NCI-H2107 treated with DMSO at 0.1 percent for 48 hours (cell line): ENCODE results near the gene EFCAB8.
"Not testable (repeated sequence)": the region's sequence is repeated elsewhere in the genome, so short reads cannot be mapped to it uniquely, and the experiment has no call there.

Experiments used
- DNase-seq: peaks from one replicate; lab custom pipeline; 2025; ENCODE audit not compliant: unreplicated experiment; lab: John Stamatoyannopoulos, UW

Gene EFCAB8

DNA sequence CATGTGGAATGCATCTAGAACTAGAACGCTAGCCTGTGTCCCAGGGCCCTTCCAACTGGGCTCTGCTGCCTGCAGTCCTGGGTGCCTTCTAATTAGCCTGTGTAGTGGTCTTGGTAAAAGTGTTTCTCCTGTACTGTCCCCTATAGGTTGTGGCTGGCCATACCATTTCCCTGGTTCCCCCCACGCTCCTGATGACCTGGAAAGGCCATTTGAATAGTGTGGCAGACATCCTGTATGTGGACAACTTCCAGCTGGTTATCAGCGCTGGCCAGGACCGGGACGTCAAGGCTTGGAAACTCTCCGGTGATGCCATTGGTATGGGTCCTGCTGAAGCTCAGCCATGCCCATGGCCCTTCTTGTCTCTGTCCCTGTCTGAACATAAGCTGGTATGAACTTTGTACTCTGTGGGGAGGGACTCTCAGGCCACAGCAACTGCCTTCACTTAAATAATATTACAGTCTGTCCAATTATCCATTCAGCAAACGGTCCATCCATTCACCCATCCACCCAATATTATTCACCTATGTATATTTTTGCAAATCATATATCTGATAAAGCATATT, 84.8 kb downstream of the EFCAB8 start:
- no peak for DNase-seq

DNA sequence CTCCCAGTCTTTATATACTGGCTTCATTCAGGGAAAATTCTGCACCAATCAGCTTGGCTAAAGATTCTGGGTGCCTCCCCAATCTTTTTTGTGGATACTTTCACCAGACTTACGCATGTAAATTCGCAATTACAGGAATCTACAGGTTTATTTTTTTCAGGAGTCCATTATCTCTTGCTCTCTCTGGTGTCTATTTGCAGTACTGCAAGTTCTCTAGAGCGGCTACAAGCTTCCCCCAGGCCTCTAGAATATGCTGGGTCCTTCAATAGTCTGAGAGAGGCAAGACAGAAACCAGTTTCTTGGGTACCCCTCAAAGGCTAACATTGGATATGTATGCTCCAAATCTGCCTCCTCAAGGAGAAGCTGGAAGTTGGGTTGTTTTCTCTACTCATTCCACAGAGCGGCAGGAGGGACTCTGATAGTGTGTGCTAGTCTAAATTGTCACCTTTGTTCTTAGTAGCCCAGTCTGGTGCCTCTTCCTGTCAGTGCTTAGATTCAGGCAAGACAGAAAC, 87.0 kb downstream of the EFCAB8 start:
- no peak for DNase-seq

DNA sequence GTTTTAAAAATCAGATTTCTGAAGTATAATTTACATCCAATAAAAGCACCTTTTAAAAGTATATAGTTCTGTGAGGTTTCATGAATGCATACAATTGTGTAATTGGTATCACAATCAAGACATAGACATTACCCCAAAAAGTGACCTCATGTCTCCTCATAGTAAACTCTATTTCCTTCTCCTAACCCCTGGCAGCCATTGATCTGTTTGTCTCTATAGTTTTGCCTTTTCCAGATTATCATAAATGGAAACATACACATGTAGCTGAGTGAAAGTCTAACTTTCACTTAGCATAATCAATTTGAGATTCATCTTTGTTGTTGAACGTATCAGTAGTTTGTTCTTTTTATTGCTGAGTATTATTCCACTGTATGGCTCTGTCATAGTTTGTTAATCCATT, 87.9 kb downstream of the EFCAB8 start:
- DNase-seq, result no peak

DNA sequence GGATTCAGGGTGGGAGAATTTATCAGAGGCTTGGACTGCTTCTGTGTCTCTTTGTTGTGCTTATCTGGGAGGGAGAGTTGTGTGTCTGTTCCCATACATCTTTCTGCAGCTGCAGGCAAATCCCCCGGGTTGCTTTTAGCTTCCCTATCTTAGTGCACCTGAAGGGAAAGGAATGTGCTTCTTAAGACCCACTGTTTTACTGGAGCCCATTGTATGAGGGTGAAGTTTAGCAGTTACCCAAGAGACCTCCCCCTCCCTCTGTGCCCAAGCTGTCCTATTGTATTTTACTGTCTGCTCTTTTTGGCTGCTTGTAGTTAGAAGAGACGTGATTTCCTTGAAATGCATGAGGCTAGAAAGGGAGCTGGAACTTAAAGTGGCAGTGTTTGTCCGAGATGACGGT, 91.8 kb downstream of the EFCAB8 start:
- DNase-seq, result not testable (repeated sequence)

DNA sequence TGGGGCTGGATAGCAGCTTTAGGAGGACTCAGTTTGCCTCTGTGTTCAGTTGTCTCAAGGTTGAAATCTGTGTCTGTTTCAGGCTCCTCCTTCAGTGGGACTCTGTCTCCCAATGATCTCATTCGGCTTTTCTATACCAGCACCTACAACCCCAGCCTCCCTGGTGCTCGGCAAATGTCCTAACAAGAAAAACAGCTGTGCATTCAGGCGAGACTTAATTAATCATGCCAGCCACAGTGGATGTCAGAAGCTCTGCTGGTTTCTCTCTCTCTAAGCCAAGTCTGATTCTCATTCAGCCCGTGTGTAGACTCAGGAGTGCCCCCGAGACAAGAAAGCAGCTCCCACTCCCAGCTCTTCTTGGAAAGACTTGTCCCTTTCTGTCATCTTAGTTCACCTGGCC, 98.7 kb downstream of the EFCAB8 start:
- no peak for DNase-seq

DNA sequence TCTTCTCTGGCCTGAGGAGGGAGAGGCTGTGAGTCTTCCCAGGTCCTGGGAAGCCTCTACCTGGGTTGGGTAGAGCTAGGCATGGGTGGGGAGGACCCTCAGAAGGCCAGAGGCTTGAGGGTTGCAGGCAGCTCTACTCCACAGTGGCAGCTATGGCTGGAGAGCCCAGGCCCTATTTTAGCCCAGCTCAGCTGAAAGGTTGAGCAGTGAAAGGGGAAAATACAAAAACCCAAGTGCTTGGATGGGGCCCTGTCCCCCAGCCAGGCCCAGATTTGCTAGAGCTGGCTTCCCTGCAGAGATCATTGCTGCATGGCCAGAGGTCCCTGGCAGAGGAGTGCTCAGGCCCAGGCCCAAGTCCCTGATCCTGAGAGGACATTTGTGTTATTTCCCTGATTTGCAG, 99.9 kb downstream of the EFCAB8 start:
- no peak for DNase-seq

DNA sequence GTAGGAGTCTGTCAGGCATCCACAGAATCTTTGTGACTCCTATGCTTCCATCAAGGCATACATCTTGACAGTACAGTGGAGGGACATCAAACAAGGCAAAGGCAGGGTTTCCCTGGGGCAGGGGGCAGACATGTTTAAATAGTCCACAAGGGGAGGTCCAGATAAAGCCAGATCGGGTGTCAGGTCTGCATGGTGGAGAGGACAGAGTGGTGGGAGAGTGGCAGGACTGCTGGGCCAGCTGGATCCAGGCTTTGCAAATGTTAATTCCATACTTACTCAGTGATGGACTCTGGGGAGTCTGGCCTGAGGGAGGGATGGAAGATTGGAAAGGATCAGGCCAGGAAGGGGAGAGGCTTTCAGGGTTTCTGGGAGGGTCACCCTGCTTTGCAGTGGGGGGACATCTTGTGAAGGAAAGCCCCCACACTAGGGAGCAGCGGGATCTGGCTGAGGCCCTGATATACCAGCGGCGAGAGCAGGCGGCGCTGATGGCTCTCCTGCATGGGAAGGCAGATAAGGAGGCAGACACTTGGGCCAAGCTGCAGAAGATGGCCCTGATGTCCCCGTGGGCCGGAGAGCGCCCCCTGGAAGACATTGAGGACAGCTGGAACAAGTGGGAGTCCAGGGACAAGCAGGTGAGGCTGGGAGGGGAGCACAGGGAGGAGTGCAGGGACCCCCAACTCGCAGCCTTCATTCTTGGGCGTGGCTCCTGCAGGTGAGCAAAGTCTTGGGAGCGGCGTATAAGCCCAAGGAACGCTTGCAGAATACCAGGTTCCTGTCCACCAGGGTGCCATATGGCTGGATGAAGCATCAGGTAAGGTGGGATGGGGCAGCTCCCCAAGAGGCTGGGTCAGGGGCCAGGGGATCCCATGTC, 100.9 kb downstream of the EFCAB8 start:
- no peak for DNase-seq

DNA sequence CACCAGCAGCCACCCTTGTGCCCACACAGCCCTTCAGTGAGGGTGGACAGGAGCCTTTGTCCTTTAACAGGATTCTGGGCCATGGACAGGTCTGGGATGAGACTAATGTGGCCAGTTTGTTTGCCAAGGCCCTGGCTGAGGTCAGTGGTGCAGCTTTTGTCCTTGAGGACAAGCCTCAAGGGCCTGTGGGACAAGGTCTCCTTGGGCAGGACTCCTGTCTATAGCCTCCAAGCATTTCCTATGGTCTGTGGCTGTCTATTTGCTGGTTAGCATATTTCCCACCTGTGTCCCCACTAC, 101.4 kb downstream of the EFCAB8 start:
- no peak for DNase-seq

DNA sequence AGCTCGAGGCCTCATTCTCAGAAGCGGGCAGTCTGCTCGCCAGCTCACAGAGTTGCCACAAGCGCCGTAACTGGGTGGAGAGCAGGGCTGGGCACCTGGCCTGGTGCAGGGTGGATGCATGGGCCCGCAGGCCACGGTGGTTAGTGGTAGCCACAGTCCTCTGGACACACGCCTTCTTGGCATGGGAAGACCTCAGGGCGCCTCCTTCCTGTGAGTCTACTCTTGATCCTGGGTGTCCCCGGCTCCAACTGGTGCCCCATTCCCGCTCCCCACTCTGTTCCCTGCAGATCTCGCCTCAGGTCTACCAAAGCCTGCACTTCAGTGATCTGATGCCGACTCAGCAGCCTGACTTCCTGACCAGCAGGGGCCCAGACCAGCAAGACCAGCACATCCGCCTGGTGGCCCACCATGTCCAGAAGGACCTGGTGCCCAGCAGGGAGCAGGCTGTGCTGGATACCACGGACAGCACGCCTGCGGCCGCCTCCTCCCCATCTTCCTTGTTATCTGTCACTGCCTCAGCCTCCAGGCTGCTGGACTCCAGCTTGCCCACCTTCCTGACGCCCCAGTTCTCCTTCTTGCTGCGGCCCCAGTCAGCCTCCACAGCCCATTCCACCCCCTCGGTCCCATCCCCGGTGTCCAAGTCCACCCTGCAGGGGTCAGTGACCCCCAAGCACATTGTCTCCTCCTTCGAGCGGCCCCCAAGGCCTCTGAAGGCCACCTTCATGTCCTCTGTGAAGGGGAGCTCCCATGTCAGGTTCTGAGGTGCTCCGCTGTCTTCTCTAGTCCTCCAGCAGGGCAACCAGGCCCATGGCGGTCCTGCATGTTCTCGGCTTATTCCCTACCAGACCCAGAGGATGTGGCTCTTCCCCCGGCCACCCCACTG, 102.4 kb downstream of the EFCAB8 start:
- DNase-seq, result no peak

DNA sequence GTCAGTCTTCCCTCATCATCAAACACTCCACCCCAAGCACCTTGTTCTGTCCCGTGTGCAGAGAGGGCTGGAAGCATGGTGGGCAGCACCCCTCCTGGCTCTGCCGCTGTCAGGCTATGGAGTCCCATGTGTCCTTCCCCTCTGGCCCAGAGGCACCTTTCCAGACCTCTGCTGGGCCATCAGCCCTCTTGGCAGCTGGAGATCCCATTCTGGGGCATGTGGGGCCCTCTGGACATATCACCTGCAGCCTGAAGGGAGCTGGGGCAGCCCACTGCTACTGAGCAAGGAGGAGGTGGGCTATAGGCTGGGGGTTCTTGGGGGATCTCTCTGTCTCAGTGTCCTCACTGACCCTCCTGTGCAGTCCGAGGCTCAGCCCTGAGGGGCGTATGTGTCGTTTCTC, 103.3 kb downstream of the EFCAB8 start:
- no peak for DNase-seq

DNA sequence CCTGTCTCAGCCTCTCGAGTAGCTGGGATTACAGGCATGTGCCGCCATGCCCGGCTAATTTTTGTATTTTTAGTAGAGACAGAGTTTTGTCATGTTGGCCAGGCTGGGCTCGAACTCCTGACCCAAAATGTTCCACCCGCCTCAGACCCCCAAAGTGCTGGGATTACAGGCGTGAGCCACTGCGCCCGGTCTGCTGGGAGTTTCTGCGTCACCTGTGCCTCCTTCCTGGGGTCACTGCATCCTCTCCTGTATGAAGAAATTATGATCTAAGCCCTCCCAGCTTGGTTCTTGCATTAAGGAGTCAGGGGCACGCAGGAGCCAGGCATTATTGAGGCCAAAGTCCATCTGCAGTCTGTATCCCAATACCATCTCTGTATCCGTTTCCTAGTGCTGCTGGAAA, 103.9 kb downstream of the EFCAB8 start:
- DNase-seq, result not testable (repeated sequence)

DNA sequence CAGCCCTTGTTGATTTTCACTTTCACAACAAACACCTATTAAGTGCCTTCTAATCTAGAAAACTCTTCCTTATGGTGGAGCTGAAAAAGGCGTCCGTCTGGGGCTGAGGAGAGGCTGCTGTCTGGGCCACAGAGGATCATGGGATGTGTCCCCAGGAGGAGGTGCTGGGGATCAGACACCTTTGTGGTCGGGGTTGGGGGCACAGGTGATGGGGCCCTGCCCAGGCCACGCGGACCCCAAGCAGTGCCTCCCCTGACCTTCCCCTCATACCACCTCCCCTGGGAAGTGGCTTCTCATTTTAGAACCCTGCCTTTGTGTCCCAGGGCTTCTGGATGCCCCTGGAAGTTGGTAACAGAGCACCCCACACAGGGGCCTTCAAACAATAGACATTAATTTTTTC, 104.5 kb downstream of the EFCAB8 start:
- DNase-seq, result no peak

DNA sequence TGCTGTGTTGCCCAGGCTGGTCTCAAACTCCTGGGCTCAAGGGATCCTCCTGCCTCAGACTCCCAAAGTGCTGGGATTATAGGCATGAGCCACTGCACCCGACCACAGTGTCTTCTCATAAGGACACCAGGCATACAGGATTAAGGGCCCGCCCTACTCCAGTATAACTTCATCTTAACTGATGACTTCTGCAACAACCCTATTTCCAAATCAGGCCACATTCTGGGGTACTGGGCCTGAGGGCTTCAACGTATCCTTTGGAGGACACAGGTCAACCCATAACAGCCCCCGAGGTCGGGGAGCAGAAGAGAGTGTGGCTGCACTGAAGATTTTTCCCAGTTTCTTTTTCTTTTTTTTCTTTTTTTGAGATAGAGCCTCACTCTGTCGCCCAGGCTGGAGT, 105.9 kb downstream of the EFCAB8 start:
- no peak for DNase-seq

DNA sequence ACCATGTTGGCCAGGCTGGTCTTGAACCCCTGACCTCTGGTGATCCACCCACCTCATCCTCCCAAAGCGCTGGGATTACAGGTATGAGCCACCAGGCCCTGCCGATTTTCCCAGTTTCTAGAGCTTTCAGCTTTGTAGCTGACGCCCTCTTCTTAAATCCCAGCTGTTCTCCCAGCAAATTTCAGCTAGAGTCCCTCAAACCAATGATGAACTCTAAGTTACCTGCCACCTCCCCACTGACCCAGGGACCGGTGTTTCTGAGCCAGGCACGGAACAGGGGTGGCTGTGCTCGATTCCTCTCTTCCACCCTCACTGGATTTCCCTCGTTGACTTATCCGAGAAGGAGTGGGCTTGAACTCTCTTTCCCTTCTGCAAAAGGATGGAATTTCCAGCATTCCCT, 106.4 kb downstream of the EFCAB8 start:
- DNase-seq, result no peak

DNA sequence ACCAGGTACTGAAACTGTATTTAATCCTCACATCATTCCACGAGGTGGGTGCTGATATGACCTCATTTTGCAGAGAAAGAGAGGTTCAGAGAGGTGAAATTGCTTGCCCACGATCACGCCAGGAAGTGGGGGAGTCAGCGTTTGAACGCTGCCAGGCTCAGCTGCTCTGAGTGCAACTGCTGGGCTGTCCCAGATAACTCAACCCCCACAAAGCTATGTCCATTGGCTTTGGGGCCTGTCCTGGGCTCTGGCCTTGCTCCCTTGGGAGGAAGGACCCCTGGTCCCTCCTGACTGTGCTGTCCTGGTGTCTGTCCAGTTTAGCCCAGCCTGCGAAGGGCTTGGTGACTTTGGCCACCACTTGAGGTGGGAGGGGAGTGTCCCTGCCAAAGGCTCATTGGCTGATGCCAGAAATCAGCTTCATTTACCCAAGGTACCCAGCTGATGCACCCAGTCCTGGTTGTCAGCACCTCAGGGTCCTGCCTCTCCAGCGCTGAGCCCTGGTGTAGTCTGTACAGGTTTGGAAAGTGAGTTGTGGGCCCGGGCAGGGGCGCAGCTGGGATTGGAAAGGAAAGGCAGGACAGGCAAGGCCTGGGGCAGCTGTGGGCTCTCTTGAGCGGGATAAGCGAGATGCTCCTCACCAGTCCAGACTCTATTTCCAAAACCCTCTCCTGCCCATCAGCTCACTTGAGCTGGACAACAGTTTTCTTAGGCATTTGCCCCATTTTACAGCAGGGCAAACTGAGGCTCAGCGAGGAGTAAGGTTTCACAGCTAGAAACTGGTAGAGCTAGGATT, 107.1 kb downstream of the EFCAB8 start:
- no peak for DNase-seq

DNA sequence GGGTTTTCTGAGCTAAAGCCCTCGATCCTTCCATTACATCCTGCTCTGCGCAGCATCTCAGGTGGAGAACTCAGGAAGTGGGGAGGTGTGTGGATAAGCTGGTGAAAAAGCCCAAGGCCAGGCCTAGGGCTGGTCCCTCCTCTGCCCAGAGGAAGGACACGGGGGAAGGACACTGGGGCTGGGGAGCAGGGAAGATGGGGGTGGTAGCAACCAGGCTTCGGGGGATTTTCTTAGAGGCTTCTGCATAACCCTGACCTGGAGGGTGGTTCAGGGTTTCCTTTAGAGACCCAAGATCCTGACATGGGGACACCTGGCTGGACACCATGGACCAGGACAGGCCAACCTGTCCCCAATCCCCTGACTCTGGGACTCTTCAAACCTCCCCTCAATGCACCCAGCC, 107.7 kb downstream of the EFCAB8 start:
- no peak for DNase-seq

DNA sequence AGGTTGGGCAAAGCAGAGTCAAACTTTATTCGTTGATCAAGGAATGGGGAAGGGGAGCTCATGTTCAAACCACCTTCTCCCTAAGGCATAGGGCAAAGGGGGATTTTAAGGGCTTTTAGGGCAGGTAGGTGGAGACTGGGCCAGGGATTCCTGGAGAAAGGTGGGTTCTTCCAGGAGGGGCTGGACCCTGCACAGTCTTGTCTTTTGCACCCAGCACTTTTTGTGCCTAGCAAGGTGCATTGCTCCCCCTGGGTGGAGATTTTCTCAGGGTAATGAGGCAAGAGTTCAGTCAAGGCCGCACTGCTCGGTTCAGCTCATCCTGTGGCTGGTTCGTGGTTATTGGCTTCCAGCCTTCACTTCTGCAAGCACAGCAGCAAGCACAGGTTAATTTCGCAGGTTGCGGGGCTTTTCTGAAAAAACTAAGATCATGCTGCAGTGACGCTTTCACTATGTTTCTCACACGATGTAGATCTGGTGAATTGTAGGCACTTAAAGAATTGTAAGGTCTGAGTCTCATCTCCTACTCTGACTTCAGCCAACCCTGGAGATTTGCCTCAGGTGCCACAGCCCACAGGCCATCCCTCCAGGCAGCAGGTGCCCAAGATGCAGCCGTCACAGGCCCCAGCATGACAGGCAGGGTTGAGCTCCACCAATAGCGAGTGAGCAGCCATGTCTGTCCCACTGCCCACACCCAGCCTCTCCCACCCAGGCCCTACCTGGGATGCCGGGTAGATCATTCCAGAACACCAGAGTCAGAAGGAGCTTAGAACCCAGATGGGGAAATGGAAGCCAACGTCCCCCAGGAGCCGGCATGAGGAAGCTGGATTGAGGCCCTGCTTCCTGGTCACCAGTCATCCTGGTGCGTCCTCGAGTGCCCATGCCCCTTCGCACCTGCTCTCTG, 108.4 kb downstream of the EFCAB8 start:
- no peak for DNase-seq

DNA sequence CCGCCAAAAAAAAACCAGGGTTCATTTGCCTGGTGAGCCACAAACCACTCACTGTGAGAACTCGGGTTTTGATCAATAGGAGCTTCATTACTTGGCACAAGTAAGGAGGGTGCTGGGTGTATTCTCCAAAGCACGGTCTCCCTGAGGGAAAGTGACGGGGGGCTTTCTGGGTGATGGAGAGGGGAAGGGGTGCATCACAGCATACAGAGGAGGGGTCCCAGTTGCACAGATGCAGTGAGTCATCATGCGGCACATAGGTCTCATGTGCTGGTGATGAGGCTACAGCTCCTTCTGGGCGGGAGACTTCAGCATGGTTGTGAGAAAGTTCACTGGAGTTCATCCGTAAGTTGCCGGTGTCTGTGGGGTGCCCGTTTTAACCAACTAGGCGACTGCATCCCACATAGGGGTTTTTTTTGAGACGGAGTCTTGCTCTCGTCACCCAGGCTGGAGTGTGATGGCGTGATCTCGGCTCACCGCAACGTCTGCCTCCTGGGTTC, 109.3 kb downstream of the EFCAB8 start:
- DNase-seq, result no peak

DNA sequence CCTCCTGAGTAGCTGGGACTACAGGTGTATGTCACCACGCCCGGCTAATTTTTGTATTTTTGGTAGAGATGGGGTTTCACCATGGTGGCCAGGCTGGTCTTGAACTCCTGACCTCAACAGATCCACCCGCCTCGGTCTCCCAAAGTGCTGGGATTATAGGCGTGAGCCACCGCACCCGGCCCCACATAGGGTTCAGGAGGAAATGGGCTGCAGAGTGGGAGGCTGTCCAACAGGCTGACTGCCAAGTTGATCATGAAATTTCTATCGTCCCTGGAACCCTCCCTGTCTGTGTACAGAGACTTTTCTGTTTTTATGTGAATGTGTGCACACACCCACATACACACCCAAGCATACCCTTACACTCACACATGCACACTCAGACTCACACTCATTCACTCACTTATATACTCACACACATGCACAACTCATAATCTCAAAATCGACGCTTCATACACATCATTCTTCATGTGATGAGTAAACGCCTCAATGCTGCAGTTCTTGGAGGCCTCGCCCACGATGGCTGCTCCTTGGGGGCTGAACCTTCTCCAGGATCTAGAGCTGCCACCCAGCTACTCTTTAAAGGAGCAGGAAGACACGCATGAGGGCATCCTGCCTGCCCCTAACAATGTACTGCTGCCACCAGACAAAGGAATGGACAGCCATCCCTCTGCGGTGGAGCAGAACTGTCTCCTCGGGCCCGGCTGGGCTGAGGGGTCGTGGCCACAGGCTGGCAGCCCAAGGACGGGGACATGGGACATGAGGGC, 109.9 kb downstream of the EFCAB8 start:
- no peak for DNase-seq
